NCI-H2171 (cell line): ENCODE results near the gene FCAMR.
A peak's percentile ranks its signal among the peaks of the same experiment; 100 is the strongest.
"Not testable (repeated sequence)": the region's sequence is repeated elsewhere in the genome, so short reads cannot be mapped to it uniquely, and the experiment has no call there.

Experiments
- DNase-seq: peaks from one replicate; lab custom pipeline; 2025; lab: John Stamatoyannopoulos, UW

Gene FCAMR

GRCh38 chr1:206933333-206933945, 36.8 kb downstream of the FCAMR start:
- DNase-seq: no peak

GRCh38 chr1:206932177-206932576, 38.1 kb downstream of the FCAMR start:
- no peak for DNase-seq

- DNase-seq: no peak
Measured at GRCh38 chr1:206931709-206932108, 38.6 kb downstream of the FCAMR start.

- no peak for DNase-seq
Measured at GRCh38 chr1:206930210-206930798, 40.0 kb downstream of the FCAMR start.

- no peak for DNase-seq
Measured at GRCh38 chr1:206929524-206929923, 40.7 kb downstream of the FCAMR start.

GRCh38 chr1:206926286-206926685, 44.0 kb downstream of the FCAMR start:
- DNase-seq: no peak

GRCh38 chr1:206925106-206925736, 45.0 kb downstream of the FCAMR start:
- no peak for DNase-seq

GRCh38 chr1:206924592-206925105, 45.6 kb downstream of the FCAMR start:
- DNase-seq: no peak

GRCh38 chr1:206923961-206924557, 46.2 kb downstream of the FCAMR start:
- not testable (repeated sequence) for DNase-seq

- DNase-seq: no peak
Measured at GRCh38 chr1:206923009-206923960, 47.0 kb downstream of the FCAMR start.

GRCh38 chr1:206922524-206922923, 47.7 kb downstream of the FCAMR start:
- DNase-seq: no peak

GRCh38 chr1:206921772-206922265, 48.4 kb downstream of the FCAMR start, which contains the start of gene FCMR:
Gene FCMR (minus strand): TSS chr1:206921941. CDS start chr1:206921854, 87 bp downstream.
- DNase-seq: no peak

- no peak for DNase-seq
Measured at GRCh38 chr1:206918076-206918475, 52.2 kb downstream of the FCAMR start.

GRCh38 chr1:206916000-206916709, 54.1 kb downstream of the FCAMR start:
- DNase-seq: no peak

- DNase-seq: no peak
Measured at GRCh38 chr1:206915030-206915735, 55.1 kb downstream of the FCAMR start.

GRCh38 chr1:206913766-206914537, 56.3 kb downstream of the FCAMR start:
- DNase-seq: no peak

- peak; percentile 53 for DNase-seq
Measured at GRCh38 chr1:206912445-206913095, 57.7 kb downstream of the FCAMR start.

- peak; percentile 36 for DNase-seq
Measured at GRCh38 chr1:206911064-206911663, 59.1 kb downstream of the FCAMR start.
